ENCODE data around the gene CROCC2.

DNA sequence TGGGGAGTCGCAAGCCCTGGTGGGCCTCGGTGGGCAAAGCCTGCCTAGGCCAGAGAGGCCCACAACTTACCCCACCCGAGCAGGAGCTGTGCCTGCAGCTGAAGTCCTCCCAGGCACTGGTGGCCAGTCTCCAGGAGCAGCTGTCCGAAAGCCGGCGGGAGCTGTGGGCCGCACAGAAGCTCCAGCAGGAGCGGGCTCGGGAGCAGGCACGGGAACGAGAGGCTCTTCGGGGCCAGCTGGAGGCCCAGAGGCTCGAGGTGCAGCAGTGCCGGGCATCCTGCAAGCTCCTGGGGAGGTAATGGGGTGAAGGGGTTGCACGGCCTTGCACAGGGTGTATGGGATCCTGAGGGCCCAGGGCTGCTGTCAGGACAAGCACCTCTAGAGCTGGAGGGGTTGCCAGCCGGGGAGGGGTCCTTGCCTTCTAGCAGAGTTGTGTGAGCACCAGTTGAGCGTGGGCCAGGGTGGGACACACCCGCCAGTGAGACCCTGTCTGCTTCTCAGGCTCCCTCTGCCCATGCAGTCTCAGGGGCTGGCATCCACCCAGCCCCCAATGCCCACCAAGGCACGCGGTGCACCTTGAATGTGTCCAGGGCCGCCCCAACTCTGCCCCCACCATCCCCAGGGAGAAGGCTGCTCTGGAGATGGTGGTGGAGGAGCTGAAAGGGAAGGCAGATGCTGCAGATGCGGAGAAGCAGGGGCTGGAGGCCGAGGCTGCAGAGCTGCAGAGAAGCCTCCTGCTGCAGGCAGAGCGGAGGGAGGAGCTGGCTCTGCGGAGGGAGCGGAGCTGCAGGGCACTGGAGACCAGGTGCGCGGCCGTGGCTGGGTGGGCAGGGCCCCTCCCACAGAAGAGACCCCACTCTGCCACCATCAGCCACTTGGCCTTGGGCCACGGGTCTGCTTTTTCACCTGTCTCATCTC, 27.2 kb downstream of the CROCC2 start:
- no peak for TF ChIP-seq POLR2A (IDR thresholded peaks at IDR 0.05)
- no peak for TF ChIP-seq POLR2AphosphoS5 (IDR thresholded peaks at IDR 0.05)
- TF ChIP-seq, protein P1, sequence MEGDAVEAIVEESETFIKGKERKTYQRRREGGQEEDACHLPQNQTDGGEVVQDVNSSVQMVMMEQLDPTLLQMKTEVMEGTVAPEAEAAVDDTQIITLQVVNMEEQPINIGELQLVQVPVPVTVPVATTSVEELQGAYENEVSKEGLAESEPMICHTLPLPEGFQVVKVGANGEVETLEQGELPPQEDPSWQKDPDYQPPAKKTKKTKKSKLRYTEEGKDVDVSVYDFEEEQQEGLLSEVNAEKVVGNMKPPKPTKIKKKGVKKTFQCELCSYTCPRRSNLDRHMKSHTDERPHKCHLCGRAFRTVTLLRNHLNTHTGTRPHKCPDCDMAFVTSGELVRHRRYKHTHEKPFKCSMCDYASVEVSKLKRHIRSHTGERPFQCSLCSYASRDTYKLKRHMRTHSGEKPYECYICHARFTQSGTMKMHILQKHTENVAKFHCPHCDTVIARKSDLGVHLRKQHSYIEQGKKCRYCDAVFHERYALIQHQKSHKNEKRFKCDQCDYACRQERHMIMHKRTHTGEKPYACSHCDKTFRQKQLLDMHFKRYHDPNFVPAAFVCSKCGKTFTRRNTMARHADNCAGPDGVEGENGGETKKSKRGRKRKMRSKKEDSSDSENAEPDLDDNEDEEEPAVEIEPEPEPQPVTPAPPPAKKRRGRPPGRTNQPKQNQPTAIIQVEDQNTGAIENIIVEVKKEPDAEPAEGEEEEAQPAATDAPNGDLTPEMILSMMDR (IDR thresholded peaks at IDR 0.05) = no peak
- no peak for TF ChIP-seq EP300 (IDR thresholded peaks at IDR 0.05)
